ENCODE measurements around the gene FAM20C. TPM values are rescaled to one million over a fixed set of nuclear protein-coding genes. Genes with fewer than 3 reads are reported as not detected.

FAM20C gene
- total RNA-seq, 1 experiment from 2014 or later, result 52.6 TPM

GRCh38 chr7:221978-222715 lies 29.8 kb downstream of the FAM20C start:
- H3K27me3 ChIP-seq, result no peaks in the 10 kb centered on the region
- no peaks in the 10 kb centered on the region for H3K9me3 ChIP-seq
- H3K36me3 ChIP-seq, result peaks cover 7% of the 10 kb centered on the region
- H3K4me3 ChIP-seq, result no peak overlapping the region
- no peak for DNase-seq

GRCh38 chr7:222716-223041 lies 30.3 kb downstream of the FAM20C start:
- H3K9me3 ChIP-seq, result no peaks in the 10 kb centered on the region
- no peak overlapping the region for H3K4me3 ChIP-seq

GRCh38 chr7:223118-223800 lies 30.9 kb downstream of the FAM20C start:
- no peaks in the 10 kb centered on the region for H3K27me3 ChIP-seq
- H3K36me3 ChIP-seq, result peaks cover 10% of the 10 kb centered on the region
- H3K9me3 ChIP-seq, result no peaks in the 10 kb centered on the region
- no peak overlapping the region for H3K4me3 ChIP-seq
- DNase-seq, result no peak

More at GRCh38 chr7:222716-223041, 30.3 kb downstream of the FAM20C start:
- no peaks in the 10 kb centered on the region for H3K27me3 ChIP-seq
- DNase-seq, result no peak
- H3K36me3 ChIP-seq, result peaks cover 10% of the 10 kb centered on the region

GRCh38 chr7:223861-224260 lies 31.5 kb downstream of the FAM20C start:
- no peaks in the 10 kb centered on the region for H3K27me3 ChIP-seq
- no peaks in the 10 kb centered on the region for H3K9me3 ChIP-seq
- no peak overlapping the region for H3K4me3 ChIP-seq

GRCh38 chr7:226281-226895 lies 34.0 kb downstream of the FAM20C start:
- H3K27me3 ChIP-seq, result no peaks in the 10 kb centered on the region
- DNase-seq, result peak; percentile 33
- peaks cover 13% of the 10 kb centered on the region for H3K36me3 ChIP-seq
- no peak overlapping the region for H3K4me3 ChIP-seq
- no peaks in the 10 kb centered on the region for H3K9me3 ChIP-seq

More at GRCh38 chr7:223861-224260, 31.5 kb downstream of the FAM20C start:
- peaks cover 10% of the 10 kb centered on the region for H3K36me3 ChIP-seq
- DNase-seq, result no peak

- H3K9me3 ChIP-seq, result no peaks in the 10 kb centered on the region
- peaks cover 23% of the 10 kb centered on the region for H3K36me3 ChIP-seq
- H3K4me3 ChIP-seq, result no peak overlapping the region
- no peaks in the 10 kb centered on the region for H3K27me3 ChIP-seq
- DNase-seq, result no peak
Observed at GRCh38 chr7:227926-228325, 35.6 kb downstream of the FAM20C start.

- Histone ChIP-seq H3K36me3 (peaks cover 30% of the 10 kb centered on the region), H3K27me3 (no peaks in the 10 kb centered on the region), H3K9me3 (no peaks in the 10 kb centered on the region), H3K4me3 (no peak overlapping the region)
- DNase-seq, result no peak
Observed at GRCh38 chr7:228610-229009, 36.2 kb downstream of the FAM20C start.

GRCh38 chr7:229184-229964 lies 37.0 kb downstream of the FAM20C start:
- H3K9me3 ChIP-seq, result no peaks in the 10 kb centered on the region
- peak; percentile 92 for DNase-seq
- H3K36me3 ChIP-seq, result peaks cover 35% of the 10 kb centered on the region
- H3K4me3 ChIP-seq, result no peak overlapping the region
- H3K27me3 ChIP-seq, result no peaks in the 10 kb centered on the region

- no peaks in the 10 kb centered on the region for H3K27me3 ChIP-seq
- no peak overlapping the region for H3K4me3 ChIP-seq
- H3K9me3 ChIP-seq, result no peaks in the 10 kb centered on the region
- DNase-seq, result no peak
- peaks cover 35% of the 10 kb centered on the region for H3K36me3 ChIP-seq
Observed at GRCh38 chr7:230274-230673, 37.9 kb downstream of the FAM20C start.

- no peak for DNase-seq
- H3K36me3 ChIP-seq, result peaks cover 43% of the 10 kb centered on the region
- no peaks in the 10 kb centered on the region for H3K27me3 ChIP-seq
- H3K9me3 ChIP-seq, result no peaks in the 10 kb centered on the region
- no peak overlapping the region for H3K4me3 ChIP-seq
Observed at GRCh38 chr7:231030-231857, 38.9 kb downstream of the FAM20C start.

- Histone ChIP-seq H3K36me3 (peaks cover 43% of the 10 kb centered on the region), H3K27me3 (no peaks in the 10 kb centered on the region), H3K4me3 (no peak overlapping the region), H3K9me3 (no peaks in the 10 kb centered on the region)
- no peak for DNase-seq
Observed at GRCh38 chr7:231858-232246, 39.5 kb downstream of the FAM20C start.

- H3K9me3 ChIP-seq, result no peaks in the 10 kb centered on the region
- no peak overlapping the region for H3K4me3 ChIP-seq
- H3K27me3 ChIP-seq, result no peaks in the 10 kb centered on the region
- H3K36me3 ChIP-seq, result peaks cover 40% of the 10 kb centered on the region
- DNase-seq, result peak; percentile 79
Observed at GRCh38 chr7:232410-233248, 40.3 kb downstream of the FAM20C start.

GRCh38 chr7:233249-234035 lies 41.1 kb downstream of the FAM20C start:
- Histone ChIP-seq H3K36me3 (peaks cover 40% of the 10 kb centered on the region), H3K4me3 (no peak overlapping the region), H3K27me3 (no peaks in the 10 kb centered on the region), H3K9me3 (no peaks in the 10 kb centered on the region)
- DNase-seq, result no peak

- no peak overlapping the region for H3K4me3 ChIP-seq
- no peaks in the 10 kb centered on the region for H3K9me3 ChIP-seq
- DNase-seq, result no peak
- H3K27me3 ChIP-seq, result no peaks in the 10 kb centered on the region
- peaks cover 40% of the 10 kb centered on the region for H3K36me3 ChIP-seq
Observed at GRCh38 chr7:234051-234707, 41.8 kb downstream of the FAM20C start.

Measured in MG63 (cell line).